Keratinocyte (primary cell): ENCODE measurements around the gene RASGEF1B. TPM values are rescaled to one million over a fixed set of nuclear protein-coding genes. Genes with fewer than 3 reads are reported as not detected.

Source experiments
- DNase-seq: peaks from one replicate; pipeline ENCODE4 v3.0.0-alpha.2; 2011; ENCODE audit warnings: low read depth, missing footprints, low spot score
- FAIRE-seq: peaks from 2 replicates; lab custom pipeline; 2011; peaks lifted over from hg19 to GRCh38; lab: Jason Lieb, UNC
- H2AFZ ChIP-seq: 2 replicates; pipeline ENCODE4 v1.6.0; 2012; ENCODE audit warnings: low read length, control low read depth, inconsistent platforms; ENCODE audit not compliant: control insufficient read depth
- H3K27ac ChIP-seq: 2 replicates; pipeline ENCODE4 v1.5.1; 2011; ENCODE audit warnings: low read length; ENCODE audit not compliant: control insufficient read depth, insufficient read depth
- H3K27me3 ChIP-seq: 3 replicates; pipeline ENCODE4 v1.6.0; 2011; ENCODE audit warnings: low read length; ENCODE audit not compliant: control insufficient read depth, insufficient read depth; ENCODE audit errors: extremely low read depth
- H3K36me3 ChIP-seq, 2 experiments: 2 replicates in 1 of 2; 3 replicates in 1 of 2; pipeline ENCODE4 v1.5.1; 2011; ENCODE audit warnings: low read length in 2 of 2, mild to moderate bottlenecking in 1 of 2; ENCODE audit not compliant: control insufficient read depth in 2 of 2, insufficient read depth in 2 of 2; ENCODE audit errors: extremely low read depth in 1 of 2
- H3K4me1 ChIP-seq: 3 replicates; pipeline ENCODE4 v1.5.1; 2011; ENCODE audit warnings: low read length; ENCODE audit not compliant: control insufficient read depth, insufficient read depth; ENCODE audit errors: extremely low read depth
- H3K4me2 ChIP-seq: 3 replicates; pipeline ENCODE4 v1.6.0; 2011; ENCODE audit warnings: low read depth, low read length; ENCODE audit not compliant: control insufficient read depth, insufficient read depth; ENCODE audit errors: extremely low read depth
- H3K4me3 ChIP-seq, 3 experiments: fragments of 200-600 bp in 1 of 3; sonication (generic) in 1 of 3; 2 replicates in 2 of 3; 3 replicates in 1 of 3; pipeline ENCODE4 v1.5.1; 2011 to 2016; ENCODE audit warnings: low read length in 3 of 3, mild to moderate bottlenecking in 3 of 3, control low read depth in 2 of 3, inconsistent platforms in 1 of 3, low read depth in 1 of 3, mixed read lengths in 1 of 3, mixed run types in 1 of 3, moderate library complexity in 1 of 3; ENCODE audit not compliant: control insufficient read depth in 2 of 3, insufficient read depth in 2 of 3; ENCODE audit errors: extremely low read depth in 1 of 3
- H3K79me2 ChIP-seq: 2 replicates; pipeline ENCODE4 v1.6.0; 2012; ENCODE audit warnings: low read length; ENCODE audit not compliant: control insufficient read depth, insufficient read depth
- H3K9ac ChIP-seq: 3 replicates; pipeline ENCODE4 v1.6.0; 2011; ENCODE audit warnings: low read length; ENCODE audit not compliant: control insufficient read depth, insufficient read depth; ENCODE audit errors: extremely low read depth
- H3K9me1 ChIP-seq: 3 replicates; pipeline ENCODE4 v1.6.0; 2011; ENCODE audit warnings: low read length; ENCODE audit not compliant: control insufficient read depth, insufficient read depth; ENCODE audit errors: extremely low read depth
- H3K9me3 ChIP-seq: 2 replicates; pipeline ENCODE4 v1.5.1; 2012; ENCODE audit warnings: low read depth, low read length; ENCODE audit not compliant: control insufficient read depth
- H4K20me1 ChIP-seq: 3 replicates; pipeline ENCODE4 v1.6.0; 2011; ENCODE audit warnings: low read length; ENCODE audit not compliant: control insufficient read depth, insufficient read depth; ENCODE audit errors: extremely low read depth
- EZH2 ChIP-seq: IDR thresholded peaks from one replicate; pipeline ENCODE4 v1.6.1; 2012; ENCODE audit warnings: inconsistent platforms, mild to moderate bottlenecking, low read length, moderate library complexity
- dilution Hi-C: fragments of 300-500 bp; cut with MboI; formaldehyde crosslinking; loops from one replicate; pipeline ENCODE4 v1.7.0; 2020; ENCODE audit warnings: low sequenced_read_pairs; ENCODE audit not compliant: extremely low pct_ligation_motif_present
- polyA plus RNA-seq, 5 experiments: library from polyadenylated mRNA; depleted of rRNA in 3 of 5; stranded (reverse) in 3 of 5; stranded (forward) in 1 of 5; unstranded in 1 of 5; fragments of >200 nt; gene quantifications; 1 replicate in 1 of 5; 2 replicates in 3 of 5; 3 replicates in 1 of 5; pipeline versions ENCODE4 v1.2.1 to v1.2.3, GENCODE V29; 2011 to 2012; ENCODE audit warnings: missing spikeins in 2 of 5, low read depth in 1 of 5, low replicate concordance in 1 of 5
- TF ChIP-seq, protein P1 (sequence below), 3 experiments: IDR thresholded peaks in 1 of 3; conservative IDR thresholded peaks in 1 of 3; optimal IDR thresholded peaks in 1 of 3; 2 replicates in 2 of 3; 3 replicates in 1 of 3; pipeline versions ENCODE3 to v1.5.1; 2011; ENCODE audit warnings: low read length in 3 of 3, mild to moderate bottlenecking in 3 of 3, moderate library complexity in 2 of 3, control low read depth in 1 of 3, inconsistent platforms in 1 of 3; ENCODE audit not compliant: insufficient read depth in 2 of 3; ENCODE audit errors: extremely low read depth in 1 of 3

The RASGEF1B gene
- polyA plus RNA-seq, 1 donor (not counting 4 experiments of a cell fraction or from before 2014, with no cell fraction given): 0.68 TPM

DNA sequence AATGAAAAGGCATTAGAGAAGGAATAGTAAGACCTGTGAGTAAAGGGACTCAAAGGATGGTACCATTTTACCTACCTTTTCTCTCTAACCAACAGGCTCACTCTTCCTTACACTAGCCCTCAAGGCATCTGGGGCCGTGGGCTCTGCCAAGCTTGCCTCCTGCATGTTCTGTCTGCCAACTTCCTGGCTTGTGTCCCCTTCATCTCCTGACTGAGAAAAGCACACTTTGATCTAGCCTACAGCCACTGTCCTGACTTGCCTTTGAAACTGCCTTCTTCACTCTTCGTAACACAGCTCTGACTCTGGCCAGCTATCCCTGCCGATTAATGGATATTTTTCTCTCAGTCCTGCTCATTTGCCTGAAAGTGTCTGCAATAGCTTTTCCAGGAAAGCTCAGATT is 76.5 kb downstream of the RASGEF1B start:
- H3K79me2 ChIP-seq: no peaks in the 10 kb centered on the region
- TF ChIP-seq, protein P1, sequence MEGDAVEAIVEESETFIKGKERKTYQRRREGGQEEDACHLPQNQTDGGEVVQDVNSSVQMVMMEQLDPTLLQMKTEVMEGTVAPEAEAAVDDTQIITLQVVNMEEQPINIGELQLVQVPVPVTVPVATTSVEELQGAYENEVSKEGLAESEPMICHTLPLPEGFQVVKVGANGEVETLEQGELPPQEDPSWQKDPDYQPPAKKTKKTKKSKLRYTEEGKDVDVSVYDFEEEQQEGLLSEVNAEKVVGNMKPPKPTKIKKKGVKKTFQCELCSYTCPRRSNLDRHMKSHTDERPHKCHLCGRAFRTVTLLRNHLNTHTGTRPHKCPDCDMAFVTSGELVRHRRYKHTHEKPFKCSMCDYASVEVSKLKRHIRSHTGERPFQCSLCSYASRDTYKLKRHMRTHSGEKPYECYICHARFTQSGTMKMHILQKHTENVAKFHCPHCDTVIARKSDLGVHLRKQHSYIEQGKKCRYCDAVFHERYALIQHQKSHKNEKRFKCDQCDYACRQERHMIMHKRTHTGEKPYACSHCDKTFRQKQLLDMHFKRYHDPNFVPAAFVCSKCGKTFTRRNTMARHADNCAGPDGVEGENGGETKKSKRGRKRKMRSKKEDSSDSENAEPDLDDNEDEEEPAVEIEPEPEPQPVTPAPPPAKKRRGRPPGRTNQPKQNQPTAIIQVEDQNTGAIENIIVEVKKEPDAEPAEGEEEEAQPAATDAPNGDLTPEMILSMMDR (optimal IDR thresholded peaks at IDR 0.05 in 1 of 3, IDR thresholded peaks at IDR 0.05 in 1 of 3, conservative IDR thresholded peaks at IDR 0.05 in 1 of 3; ENCODE audit: extremely low read depth in 1 of 3, insufficient read depth in 2 of 3, low read length in 3 of 3): no peak
- TF ChIP-seq EZH2: no peak
- dilution Hi-C loops: no loop called here
- no peaks in the 10 kb centered on the region for H3K27me3 ChIP-seq
- DNase-seq (no peak), FAIRE-seq (no peak)
- no peak overlapping the region for H3K4me3 ChIP-seq
- H3K36me3 ChIP-seq: no peaks in the 10 kb centered on the region
- no peak overlapping the region for H3K9ac ChIP-seq
- H3K9me3 ChIP-seq: no peaks in the 10 kb centered on the region
- no peaks in the 10 kb centered on the region for H3K4me1 ChIP-seq
- no peaks in the 10 kb centered on the region for H4K20me1 ChIP-seq
- H3K9me1 ChIP-seq: no peaks in the 10 kb centered on the region
- no peak overlapping the region for H3K4me2 ChIP-seq
- H3K27ac ChIP-seq: no peak overlapping the region
- H2AFZ ChIP-seq: no peak overlapping the region

DNA sequence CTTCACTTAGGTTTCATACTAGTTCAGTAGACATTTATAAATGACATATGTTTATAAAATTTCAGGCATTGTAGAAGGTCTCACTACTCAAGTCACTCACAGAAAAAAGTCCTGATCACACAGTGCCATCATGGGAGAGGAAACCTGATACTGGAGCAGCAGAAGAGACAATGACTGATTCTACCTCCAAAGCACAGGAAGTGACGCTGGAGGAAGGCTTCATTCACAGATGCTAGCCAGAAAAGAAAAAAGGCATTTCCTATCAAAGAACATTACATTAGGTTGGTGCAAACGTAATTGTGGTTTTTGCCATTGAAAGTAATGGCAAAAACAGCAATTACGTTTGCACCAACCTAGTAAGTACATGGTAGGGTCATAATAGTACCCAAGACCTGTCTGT is 79.5 kb downstream of the RASGEF1B start:
- dilution Hi-C loops: no loop called here
- no peaks in the 10 kb centered on the region for H4K20me1 ChIP-seq
- DNase-seq: no peak
- FAIRE-seq: no peak
- H3K79me2 ChIP-seq: no peaks in the 10 kb centered on the region
- no peaks in the 10 kb centered on the region for H3K36me3 ChIP-seq
- H3K4me1 ChIP-seq: no peaks in the 10 kb centered on the region
- H3K27ac ChIP-seq: no peak overlapping the region
- no peak overlapping the region for H2AFZ ChIP-seq
- no peak for TF ChIP-seq EZH2
- TF ChIP-seq, protein P1 (optimal IDR thresholded peaks at IDR 0.05 in 1 of 3, IDR thresholded peaks at IDR 0.05 in 1 of 3, conservative IDR thresholded peaks at IDR 0.05 in 1 of 3; ENCODE audit: extremely low read depth in 1 of 3, insufficient read depth in 2 of 3, low read length in 3 of 3): no peak
- no peak overlapping the region for H3K4me3 ChIP-seq
- no peaks in the 10 kb centered on the region for H3K9me3 ChIP-seq
- no peak overlapping the region for H3K4me2 ChIP-seq
- H3K9ac ChIP-seq: no peak overlapping the region
- no peaks in the 10 kb centered on the region for H3K9me1 ChIP-seq
- no peaks in the 10 kb centered on the region for H3K27me3 ChIP-seq
